ENCODE results near the gene DZIP3.

DZIP3 gene

GRCh38 chr3:108698461-108698860 lies 108.9 kb downstream of the DZIP3 start:
- no peak for DNase-seq

- DNase-seq: no peak
Observed at GRCh38 chr3:108705045-108705444, 115.5 kb downstream of the DZIP3 start.

- DNase-seq: no peak
Observed at GRCh38 chr3:108713009-108713516, 123.5 kb downstream of the DZIP3 start.

GRCh38 chr3:108713816-108714215 lies 124.3 kb downstream of the DZIP3 start:
- DNase-seq: no peak

- DNase-seq: no peak
Observed at GRCh38 chr3:108718454-108718853, 128.9 kb downstream of the DZIP3 start.

- DNase-seq: no peak
Observed at GRCh38 chr3:108719178-108719806, 129.8 kb downstream of the DZIP3 start.

- no peak for DNase-seq
Observed at GRCh38 chr3:108722724-108723123, 133.2 kb downstream of the DZIP3 start.

GRCh38 chr3:108724101-108724500 lies 134.6 kb downstream of the DZIP3 start:
- no peak for DNase-seq

GRCh38 chr3:108728105-108728504 lies 138.6 kb downstream of the DZIP3 start:
- DNase-seq: no peak

GRCh38 chr3:108728934-108729333 lies 139.4 kb downstream of the DZIP3 start:
- no peak for DNase-seq

- DNase-seq: no peak
Observed at GRCh38 chr3:108736821-108737220, 147.3 kb downstream of the DZIP3 start.

- no peak for DNase-seq
Observed at GRCh38 chr3:108742929-108743328, 153.4 kb downstream of the DZIP3 start.
